ENCODE measurements around the gene FSTL3. TPM values are rescaled to one million over a fixed set of nuclear protein-coding genes. Genes with fewer than 3 reads are reported as not detected.
A peak's percentile ranks its signal among the peaks of the same experiment; 100 is the strongest.

The FSTL3 gene
- polyA plus RNA-seq, 1 of the 3 experiments (the other 2 are of a cell fraction): 64.4 TPM

DNA sequence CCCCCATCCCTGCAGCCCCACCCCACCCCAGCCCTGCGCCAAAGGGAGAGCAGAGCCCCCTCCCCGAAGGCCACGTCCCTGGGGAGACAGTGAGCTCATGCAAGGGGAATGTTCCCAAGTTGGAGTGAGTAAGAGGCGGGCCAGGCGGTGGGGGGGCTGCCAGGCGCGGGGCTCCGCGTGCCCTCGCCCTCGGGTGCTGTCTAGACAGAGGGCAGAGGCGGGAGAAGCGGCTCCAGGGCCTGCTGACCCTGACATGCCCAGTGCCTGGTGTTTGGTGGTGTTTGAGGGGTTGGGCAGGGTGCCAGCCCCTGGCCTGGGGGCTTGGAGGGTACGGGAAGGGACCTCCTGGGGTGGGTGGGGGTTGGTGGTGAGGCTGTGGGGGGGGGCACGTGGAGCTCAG, 1.0 kb downstream of the FSTL3 start:
- Histone ChIP-seq H3F3A (replicated peaks; ENCODE audit: insufficient read depth) (peaks cover 10% of the 10 kb centered on the region), H3K9me3 (no peaks in the 10 kb centered on the region), H3K79me2 (ENCODE audit: insufficient read depth) (peaks cover 26% of the 10 kb centered on the region), H3K27me3 (ENCODE audit: insufficient read depth) (no peaks in the 10 kb centered on the region), H3K4me2 (peak overlapping the region; percentile 89), H3K9me2 (no peaks in the 10 kb centered on the region), H3K4me1 (ENCODE audit: control insufficient read depth in 1 of 2, insufficient read depth in 2 of 2, low read depth in 1 of 2, low read length in 1 of 2) (peaks cover 8 to 33% of the 10 kb centered on the region in 2 experiments; a peak in 3 of 4 replicates), H3K4me3 (ENCODE audit: low read depth in 2 of 2, low read length in 1 of 2) (peak overlapping the region; percentile 54 to 79), H4K20me1 (ENCODE audit: insufficient read depth) (no peaks in the 10 kb centered on the region), H2AFZ (ENCODE audit: low read depth) (no peak overlapping the region), H3K36me3 (replicated peaks in 1 of 2; ENCODE audit: control insufficient read depth in 1 of 2, insufficient read depth in 2 of 2, low read length in 1 of 2) (peaks cover 0 to 3% of the 10 kb centered on the region in 2 experiments), H3K27ac (ENCODE audit: low read depth in 2 of 2, low read length in 1 of 2) (peak overlapping the region in 1 of 2 experiments; percentile 76; a peak in 2 of 4 replicates), H3K9ac (peak overlapping the region; percentile 92)
- DNase-seq: peak; percentile 67
- ChIA-PET POLR2A (interaction anchor here (1.3 kb wide), 1 partner anchor 31 kb away, joined by 3 read pairs; no protein-coding TSS in a partner anchor), CTCF (interaction anchor here (0.6 to 6.0 kb wide), 8 partner anchors 26 to 93 kb away, joined by 3 to 33 read pairs (median 4); no protein-coding TSS in a partner anchor)
- 0% methylated on average over 2 of the region's 15 CpGs for WGBS (ENCODE audit: low lambda C conversion rate)
- no peak for TF ChIP-seq RCOR1 (IDR thresholded peaks at IDR 0.05; ENCODE audit: low read length)
- no peak for TF ChIP-seq CHD2 (IDR thresholded peaks at IDR 0.05; ENCODE audit: low read length, partially characterized antibody)
- no peak for TF ChIP-seq SIN3A (IDR thresholded peaks at IDR 0.05; ENCODE audit: borderline replicate concordance, low read depth, low read length)
- peak; percentile 73; the same call in 1 of the 2 replicates for TF ChIP-seq TEAD4 (IDR thresholded peaks at IDR 0.05; ENCODE audit: borderline replicate concordance, insufficient read depth)
- no peak for TF ChIP-seq RAD21 (IDR thresholded peaks at IDR 0.05; ENCODE audit: low read length)
- no peak for TF ChIP-seq MEF2A (IDR thresholded peaks at IDR 0.05; ENCODE audit: borderline replicate concordance, low read depth)
- TF ChIP-seq FOSL2 (IDR thresholded peaks at IDR 0.05; ENCODE audit: borderline replicate concordance, low read depth): peak; percentile 77; the same call in 1 of the 2 replicates
- TF ChIP-seq, protein P1, sequence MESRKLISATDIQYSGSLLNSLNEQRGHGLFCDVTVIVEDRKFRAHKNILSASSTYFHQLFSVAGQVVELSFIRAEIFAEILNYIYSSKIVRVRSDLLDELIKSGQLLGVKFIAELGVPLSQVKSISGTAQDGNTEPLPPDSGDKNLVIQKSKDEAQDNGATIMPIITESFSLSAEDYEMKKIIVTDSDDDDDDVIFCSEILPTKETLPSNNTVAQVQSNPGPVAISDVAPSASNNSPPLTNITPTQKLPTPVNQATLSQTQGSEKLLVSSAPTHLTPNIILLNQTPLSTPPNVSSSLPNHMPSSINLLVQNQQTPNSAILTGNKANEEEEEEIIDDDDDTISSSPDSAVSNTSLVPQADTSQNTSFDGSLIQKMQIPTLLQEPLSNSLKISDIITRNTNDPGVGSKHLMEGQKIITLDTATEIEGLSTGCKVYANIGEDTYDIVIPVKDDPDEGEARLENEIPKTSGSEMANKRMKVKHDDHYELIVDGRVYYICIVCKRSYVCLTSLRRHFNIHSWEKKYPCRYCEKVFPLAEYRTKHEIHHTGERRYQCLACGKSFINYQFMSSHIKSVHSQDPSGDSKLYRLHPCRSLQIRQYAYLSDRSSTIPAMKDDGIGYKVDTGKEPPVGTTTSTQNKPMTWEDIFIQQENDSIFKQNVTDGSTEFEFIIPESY (IDR thresholded peaks at IDR 0.05; ENCODE audit: borderline replicate concordance, low read depth): no peak
- no peak for TF ChIP-seq FOXJ3 (CRISPR knock-in tag; IDR thresholded peaks at IDR 0.05)
- peak; percentile 6; the same call in 1 of the 2 replicates for TF ChIP-seq NFIC (IDR thresholded peaks at IDR 0.05; ENCODE audit: borderline replicate concordance)
- no peak for TF ChIP-seq RFX5 (IDR thresholded peaks at IDR 0.05; ENCODE audit: low read length)
- no peak; a peak in 1 of 4 replicates for TF ChIP-seq EP300 (IDR thresholded peaks at IDR 0.05; ENCODE audit: borderline replicate concordance in 1 of 2, low read depth in 1 of 2, low read length in 1 of 2)
- no peak for TF ChIP-seq NRF1 (IDR thresholded peaks at IDR 0.05; ENCODE audit: low read depth, low read length)
- TF ChIP-seq JUND (IDR thresholded peaks at IDR 0.05): peak; percentile 79; the same call in 1 of the 2 replicates
- TF ChIP-seq GABPA (IDR thresholded peaks at IDR 0.05; ENCODE audit: low read depth): no peak
- TF ChIP-seq YY1 (IDR thresholded peaks at IDR 0.05; ENCODE audit: low read depth): no peak
- no peak; the same call in 1 of the 2 replicates for TF ChIP-seq RXRA (IDR thresholded peaks at IDR 0.05; ENCODE audit: borderline replicate concordance, low read depth)
- TF ChIP-seq, protein P2, sequence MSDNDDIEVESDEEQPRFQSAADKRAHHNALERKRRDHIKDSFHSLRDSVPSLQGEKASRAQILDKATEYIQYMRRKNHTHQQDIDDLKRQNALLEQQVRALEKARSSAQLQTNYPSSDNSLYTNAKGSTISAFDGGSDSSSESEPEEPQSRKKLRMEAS (IDR thresholded peaks at IDR 0.05; ENCODE audit: low read depth): peak; percentile 85
- TF ChIP-seq, protein P3, sequence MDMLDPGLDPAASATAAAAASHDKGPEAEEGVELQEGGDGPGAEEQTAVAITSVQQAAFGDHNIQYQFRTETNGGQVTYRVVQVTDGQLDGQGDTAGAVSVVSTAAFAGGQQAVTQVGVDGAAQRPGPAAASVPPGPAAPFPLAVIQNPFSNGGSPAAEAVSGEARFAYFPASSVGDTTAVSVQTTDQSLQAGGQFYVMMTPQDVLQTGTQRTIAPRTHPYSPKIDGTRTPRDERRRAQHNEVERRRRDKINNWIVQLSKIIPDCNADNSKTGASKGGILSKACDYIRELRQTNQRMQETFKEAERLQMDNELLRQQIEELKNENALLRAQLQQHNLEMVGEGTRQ (IDR thresholded peaks at IDR 0.05; ENCODE audit: borderline replicate concordance, low read depth, low read length): no peak
- TF ChIP-seq, protein P4, sequence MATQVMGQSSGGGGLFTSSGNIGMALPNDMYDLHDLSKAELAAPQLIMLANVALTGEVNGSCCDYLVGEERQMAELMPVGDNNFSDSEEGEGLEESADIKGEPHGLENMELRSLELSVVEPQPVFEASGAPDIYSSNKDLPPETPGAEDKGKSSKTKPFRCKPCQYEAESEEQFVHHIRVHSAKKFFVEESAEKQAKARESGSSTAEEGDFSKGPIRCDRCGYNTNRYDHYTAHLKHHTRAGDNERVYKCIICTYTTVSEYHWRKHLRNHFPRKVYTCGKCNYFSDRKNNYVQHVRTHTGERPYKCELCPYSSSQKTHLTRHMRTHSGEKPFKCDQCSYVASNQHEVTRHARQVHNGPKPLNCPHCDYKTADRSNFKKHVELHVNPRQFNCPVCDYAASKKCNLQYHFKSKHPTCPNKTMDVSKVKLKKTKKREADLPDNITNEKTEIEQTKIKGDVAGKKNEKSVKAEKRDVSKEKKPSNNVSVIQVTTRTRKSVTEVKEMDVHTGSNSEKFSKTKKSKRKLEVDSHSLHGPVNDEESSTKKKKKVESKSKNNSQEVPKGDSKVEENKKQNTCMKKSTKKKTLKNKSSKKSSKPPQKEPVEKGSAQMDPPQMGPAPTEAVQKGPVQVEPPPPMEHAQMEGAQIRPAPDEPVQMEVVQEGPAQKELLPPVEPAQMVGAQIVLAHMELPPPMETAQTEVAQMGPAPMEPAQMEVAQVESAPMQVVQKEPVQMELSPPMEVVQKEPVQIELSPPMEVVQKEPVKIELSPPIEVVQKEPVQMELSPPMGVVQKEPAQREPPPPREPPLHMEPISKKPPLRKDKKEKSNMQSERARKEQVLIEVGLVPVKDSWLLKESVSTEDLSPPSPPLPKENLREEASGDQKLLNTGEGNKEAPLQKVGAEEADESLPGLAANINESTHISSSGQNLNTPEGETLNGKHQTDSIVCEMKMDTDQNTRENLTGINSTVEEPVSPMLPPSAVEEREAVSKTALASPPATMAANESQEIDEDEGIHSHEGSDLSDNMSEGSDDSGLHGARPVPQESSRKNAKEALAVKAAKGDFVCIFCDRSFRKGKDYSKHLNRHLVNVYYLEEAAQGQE (IDR thresholded peaks at IDR 0.05; ENCODE audit: low read depth, low read length): no peak
- no peak for TF ChIP-seq GATA2 (CRISPR knock-in tag; IDR thresholded peaks at IDR 0.05)
- TF ChIP-seq POLR2AphosphoS5 (IDR thresholded peaks at IDR 0.05; ENCODE audit: low read depth, low read length): peak; percentile 16; the same call in 1 of the 2 replicates
- no peak; the same call in 1 of the 2 replicates for TF ChIP-seq TCF12 (IDR thresholded peaks at IDR 0.05)
- TF ChIP-seq ELF1 (IDR thresholded peaks at IDR 0.05): no peak
- TF ChIP-seq MXI1 (IDR thresholded peaks at IDR 0.05; ENCODE audit: low read depth, low read length): no peak
- TF ChIP-seq TAF1 (IDR thresholded peaks at IDR 0.05; ENCODE audit: borderline replicate concordance, low read depth, low read length): no peak
- TF ChIP-seq, protein P5, sequence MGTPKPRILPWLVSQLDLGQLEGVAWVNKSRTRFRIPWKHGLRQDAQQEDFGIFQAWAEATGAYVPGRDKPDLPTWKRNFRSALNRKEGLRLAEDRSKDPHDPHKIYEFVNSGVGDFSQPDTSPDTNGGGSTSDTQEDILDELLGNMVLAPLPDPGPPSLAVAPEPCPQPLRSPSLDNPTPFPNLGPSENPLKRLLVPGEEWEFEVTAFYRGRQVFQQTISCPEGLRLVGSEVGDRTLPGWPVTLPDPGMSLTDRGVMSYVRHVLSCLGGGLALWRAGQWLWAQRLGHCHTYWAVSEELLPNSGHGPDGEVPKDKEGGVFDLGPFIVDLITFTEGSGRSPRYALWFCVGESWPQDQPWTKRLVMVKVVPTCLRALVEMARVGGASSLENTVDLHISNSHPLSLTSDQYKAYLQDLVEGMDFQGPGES (IDR thresholded peaks at IDR 0.05; ENCODE audit: low read depth, low read length): no peak
- TF ChIP-seq EZH2phosphoT487 (IDR thresholded peaks at IDR 0.05; ENCODE audit: borderline replicate concordance, low read depth): no peak
